ENCODE measurements around the gene ANTKMT.

Gene ANTKMT

DNA sequence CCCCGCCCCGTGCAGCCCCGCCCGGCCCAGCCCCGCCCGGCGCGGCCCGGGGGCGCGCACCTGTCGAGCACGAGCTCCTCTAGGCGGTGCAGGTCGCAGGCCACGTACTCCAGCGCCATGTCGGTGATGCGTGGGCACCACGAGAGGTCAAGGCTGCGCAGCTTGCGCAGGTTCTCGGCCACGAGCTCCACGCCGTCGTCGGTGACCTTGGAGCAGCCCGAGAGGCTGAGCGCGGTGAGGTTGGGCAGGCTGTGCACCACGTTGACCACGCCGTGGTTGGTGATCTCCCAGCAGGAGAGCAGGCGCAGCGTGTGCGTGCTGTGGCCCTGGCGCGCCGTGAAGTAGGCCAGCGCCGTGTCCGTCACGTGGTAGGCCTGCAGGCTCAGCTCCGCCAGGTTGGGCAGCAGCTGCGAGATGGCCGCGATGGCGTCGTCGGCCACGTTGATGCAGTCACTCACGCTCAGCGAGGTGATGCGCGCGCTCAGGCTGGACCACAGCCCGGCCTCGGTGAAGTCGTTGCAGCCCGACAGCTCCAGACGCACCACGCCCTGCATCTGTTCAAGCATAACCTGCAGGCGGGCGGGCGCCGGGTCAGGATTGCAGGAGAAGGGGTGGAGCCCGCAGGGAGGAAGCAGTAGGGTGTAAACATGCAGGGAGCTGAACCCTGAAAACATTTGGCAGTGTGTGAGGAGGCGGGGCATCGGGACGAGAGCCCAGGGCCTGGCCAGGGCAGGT lies 25.4 kb upstream of the ANTKMT start:
- no peak for TF ChIP-seq TAF1 (IDR thresholded peaks at IDR 0.05; ENCODE audit: borderline replicate concordance, insufficient read depth, low read length)
- TF ChIP-seq FOXP2 (optimal IDR thresholded peaks at IDR 0.05; ENCODE audit: borderline replicate concordance, extremely low read depth, extremely low read length, insufficient read depth) = no peak
- TF ChIP-seq, protein P1, sequence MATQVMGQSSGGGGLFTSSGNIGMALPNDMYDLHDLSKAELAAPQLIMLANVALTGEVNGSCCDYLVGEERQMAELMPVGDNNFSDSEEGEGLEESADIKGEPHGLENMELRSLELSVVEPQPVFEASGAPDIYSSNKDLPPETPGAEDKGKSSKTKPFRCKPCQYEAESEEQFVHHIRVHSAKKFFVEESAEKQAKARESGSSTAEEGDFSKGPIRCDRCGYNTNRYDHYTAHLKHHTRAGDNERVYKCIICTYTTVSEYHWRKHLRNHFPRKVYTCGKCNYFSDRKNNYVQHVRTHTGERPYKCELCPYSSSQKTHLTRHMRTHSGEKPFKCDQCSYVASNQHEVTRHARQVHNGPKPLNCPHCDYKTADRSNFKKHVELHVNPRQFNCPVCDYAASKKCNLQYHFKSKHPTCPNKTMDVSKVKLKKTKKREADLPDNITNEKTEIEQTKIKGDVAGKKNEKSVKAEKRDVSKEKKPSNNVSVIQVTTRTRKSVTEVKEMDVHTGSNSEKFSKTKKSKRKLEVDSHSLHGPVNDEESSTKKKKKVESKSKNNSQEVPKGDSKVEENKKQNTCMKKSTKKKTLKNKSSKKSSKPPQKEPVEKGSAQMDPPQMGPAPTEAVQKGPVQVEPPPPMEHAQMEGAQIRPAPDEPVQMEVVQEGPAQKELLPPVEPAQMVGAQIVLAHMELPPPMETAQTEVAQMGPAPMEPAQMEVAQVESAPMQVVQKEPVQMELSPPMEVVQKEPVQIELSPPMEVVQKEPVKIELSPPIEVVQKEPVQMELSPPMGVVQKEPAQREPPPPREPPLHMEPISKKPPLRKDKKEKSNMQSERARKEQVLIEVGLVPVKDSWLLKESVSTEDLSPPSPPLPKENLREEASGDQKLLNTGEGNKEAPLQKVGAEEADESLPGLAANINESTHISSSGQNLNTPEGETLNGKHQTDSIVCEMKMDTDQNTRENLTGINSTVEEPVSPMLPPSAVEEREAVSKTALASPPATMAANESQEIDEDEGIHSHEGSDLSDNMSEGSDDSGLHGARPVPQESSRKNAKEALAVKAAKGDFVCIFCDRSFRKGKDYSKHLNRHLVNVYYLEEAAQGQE (IDR thresholded peaks at IDR 0.05; ENCODE audit: insufficient read depth in 1 of 2, low read depth in 2 of 2, low read length in 2 of 2) = no peak
- TF ChIP-seq POLR2AphosphoS5 (IDR thresholded peaks at IDR 0.05; ENCODE audit: low read depth, low read length) = no peak
- TF ChIP-seq SIN3A (IDR thresholded peaks at IDR 0.05; ENCODE audit: borderline replicate concordance, insufficient read depth, low read length) = no peak

DNA sequence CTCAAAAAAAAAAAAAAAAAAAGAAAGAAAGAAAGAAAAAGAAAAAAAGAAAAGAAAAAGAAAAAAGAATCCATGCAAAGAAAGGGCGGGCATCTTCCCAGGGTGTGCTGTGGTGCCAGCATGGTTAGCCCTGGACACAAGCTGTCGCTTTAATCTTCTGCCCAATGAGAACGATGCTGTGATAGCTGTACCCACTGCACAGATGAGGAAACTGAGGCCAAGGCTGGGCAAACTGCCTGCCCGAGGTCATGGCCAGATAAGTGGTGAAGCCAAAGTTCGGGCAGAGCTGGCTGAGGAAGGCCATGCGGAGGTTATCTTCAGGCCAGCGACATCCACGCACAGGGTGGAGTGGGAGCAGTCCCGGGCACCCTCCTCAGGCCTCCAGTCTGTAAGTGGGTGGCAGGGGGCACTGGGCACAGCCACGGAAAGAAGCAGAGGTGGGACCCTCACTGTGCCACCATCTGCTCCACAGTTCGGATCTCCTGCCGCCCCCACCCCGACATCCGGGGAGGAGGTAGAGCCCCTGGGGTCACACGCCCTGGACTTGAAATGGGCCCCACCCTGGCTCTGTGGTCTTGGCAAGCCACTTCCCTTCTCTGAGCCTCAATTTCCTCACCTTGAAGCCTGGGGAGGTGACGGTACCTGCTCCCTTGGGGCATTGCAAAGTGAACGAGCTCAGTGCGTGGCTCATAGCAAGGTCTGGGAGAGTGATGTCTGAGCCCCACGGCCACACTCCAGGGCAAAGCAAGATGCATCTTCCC lies 21.9 kb upstream of the ANTKMT start:
- TF ChIP-seq FOXP2 (optimal IDR thresholded peaks at IDR 0.05; ENCODE audit: borderline replicate concordance, extremely low read depth, extremely low read length, insufficient read depth) (no peak), TAF1 (IDR thresholded peaks at IDR 0.05; ENCODE audit: borderline replicate concordance, insufficient read depth, low read length) (no peak), POLR2AphosphoS5 (IDR thresholded peaks at IDR 0.05; ENCODE audit: low read depth, low read length) (no peak), SIN3A (IDR thresholded peaks at IDR 0.05; ENCODE audit: borderline replicate concordance, insufficient read depth, low read length) (no peak)
- TF ChIP-seq, protein P1 (IDR thresholded peaks at IDR 0.05; ENCODE audit: insufficient read depth in 1 of 2, low read depth in 2 of 2, low read length in 2 of 2) = no peak

DNA sequence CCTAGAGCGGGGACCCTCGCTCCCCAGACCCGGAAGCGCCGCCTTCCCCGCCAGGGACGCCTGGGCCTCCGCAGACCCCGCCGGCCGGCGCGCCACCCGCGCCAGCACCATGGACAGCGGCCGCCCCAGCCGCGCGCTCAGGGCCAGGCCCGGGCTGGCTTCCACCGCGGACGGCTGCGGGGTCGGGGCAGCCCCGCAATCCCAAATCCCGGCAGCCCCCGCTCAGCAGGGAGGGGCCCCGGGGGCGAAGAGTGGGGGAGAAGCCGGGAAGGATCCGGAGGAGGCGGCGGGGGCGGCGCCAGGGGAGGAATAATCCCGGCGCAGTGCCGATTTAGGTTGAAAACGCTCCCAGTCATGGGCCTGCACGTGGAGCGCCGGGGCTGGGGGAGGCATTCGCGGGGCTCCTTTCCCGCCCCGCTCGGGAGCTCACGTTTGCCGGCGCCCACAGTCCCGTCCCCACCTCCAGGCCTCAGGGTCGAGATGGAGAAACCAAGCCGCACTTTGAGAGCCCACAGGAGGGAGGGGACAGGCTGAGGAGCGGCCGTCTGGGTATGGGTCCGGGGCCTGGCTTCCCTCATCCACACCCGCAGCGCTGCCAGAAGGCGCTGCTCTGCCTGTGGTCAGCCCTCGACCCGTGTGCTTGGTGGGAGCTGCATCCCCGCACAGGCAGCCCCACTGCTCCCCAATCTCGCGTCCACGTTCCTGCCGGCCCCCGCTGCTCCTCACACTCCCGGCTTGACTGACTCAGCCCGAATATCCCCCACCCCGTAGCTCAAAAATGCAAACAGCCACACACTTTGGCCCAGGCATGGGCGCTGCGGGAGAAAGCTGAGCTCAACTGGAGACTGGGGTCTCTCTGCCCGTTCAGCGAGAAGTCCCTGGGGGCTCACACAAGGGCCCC lies 20.0 kb upstream of the ANTKMT start:
- TF ChIP-seq TAF1 (IDR thresholded peaks at IDR 0.05; ENCODE audit: borderline replicate concordance, insufficient read depth, low read length) = no peak
- TF ChIP-seq, protein P1 (IDR thresholded peaks at IDR 0.05; ENCODE audit: insufficient read depth in 1 of 2, low read depth in 2 of 2, low read length in 2 of 2) = peak; percentile 90 to 98

DNA sequence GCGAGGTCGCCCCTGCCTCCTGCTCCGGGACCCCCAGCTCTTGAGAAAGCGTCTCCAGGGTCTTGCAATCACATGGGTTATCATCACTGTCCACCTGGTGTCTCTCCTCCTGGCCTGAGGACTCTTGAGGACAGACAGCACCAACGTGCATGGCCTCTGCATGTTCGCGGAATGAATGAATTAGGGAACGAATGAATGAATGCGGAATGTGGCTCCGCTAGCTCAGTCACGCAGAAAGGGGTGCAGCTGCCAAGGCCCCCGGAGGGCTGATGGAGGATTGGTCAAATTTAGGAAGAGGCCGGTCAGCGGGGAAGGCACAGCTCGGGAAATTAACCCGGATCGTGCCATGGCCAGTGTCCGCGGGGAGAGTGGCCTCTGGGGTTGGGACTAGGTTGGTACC lies 18.6 kb upstream of the ANTKMT start:
- TF ChIP-seq TAF1 (IDR thresholded peaks at IDR 0.05; ENCODE audit: borderline replicate concordance, insufficient read depth, low read length) (no peak), FOXP2 (optimal IDR thresholded peaks at IDR 0.05; ENCODE audit: borderline replicate concordance, extremely low read depth, extremely low read length, insufficient read depth) (no peak), SIN3A (IDR thresholded peaks at IDR 0.05; ENCODE audit: borderline replicate concordance, insufficient read depth, low read length) (no peak), POLR2AphosphoS5 (IDR thresholded peaks at IDR 0.05; ENCODE audit: low read depth, low read length) (no peak)
- TF ChIP-seq, protein P1 (IDR thresholded peaks at IDR 0.05; ENCODE audit: insufficient read depth in 1 of 2, low read depth in 2 of 2, low read length in 2 of 2) = no peak
